Right lobe of liver (tissue), 6 donors: ENCODE measurements around the gene CCL13. TPM values are rescaled to one million over a fixed set of nuclear protein-coding genes. Genes with fewer than 3 reads are reported as not detected.

Source experiments
- ATAC-seq, 4 donors: fragments of 200-7000 bp; cut with Tn5 transposase; one replicate each; pipeline ENCODE4 v1.9.1; 2020; ENCODE audit warnings: mild to moderate bottlenecking in 4 of 4, moderate library complexity in 4 of 4
- DNase-seq, 3 donors: peaks; one replicate each; pipeline ENCODE4 v3.0.0-alpha.2; 2020
- H3K27ac ChIP-seq, 3 donors: fragments of 200-600 bp; one replicate each; pipeline ENCODE4 v1.8.0; 2022
- H3K27me3 ChIP-seq, 2 donors: fragments of 200-600 bp; one replicate each; pipeline ENCODE4 v1.8.0; 2022
- H3K36me3 ChIP-seq, 4 donors: fragments of 200-600 bp; sonication (generic) in 1 of 4; one replicate each; pipeline versions ENCODE4 v1.5.1 to v1.8.0; 2017 to 2022; ENCODE audit warnings: control low read depth in 1 of 4
- H3K4me1 ChIP-seq, 4 donors: fragments of 200-600 bp; sonication (generic) in 1 of 4; one replicate each; pipeline versions ENCODE4 v1.5.1 to v1.8.0; 2017 to 2022; ENCODE audit warnings: control low read depth in 1 of 4
- H3K4me3 ChIP-seq, 3 donors: fragments of 200-600 bp; one replicate each; pipeline ENCODE4 v1.8.0; 2022
- H3K9me3 ChIP-seq, 4 donors: fragments of 200-600 bp; sonication (generic) in 1 of 4; one replicate each; pipeline versions ENCODE4 v1.5.1 to v1.8.0; 2017 to 2022; ENCODE audit warnings: control low read depth in 1 of 4
- CTCF ChIP-seq, 4 donors: fragments of 200-600 bp in 3 of 4; fragments of 450-650 bp in 1 of 4; IDR thresholded peaks; one replicate each; pipeline versions ENCODE4 v1.5.1 to v1.8.0; 2016 to 2022; ENCODE audit warnings: antibody characterized with exemption in 4 of 4, mild to moderate bottlenecking in 2 of 4
- POLR2A ChIP-seq: fragments of 450-650 bp; IDR thresholded peaks from one replicate; pipeline ENCODE4 v1.6.1; 2017; ENCODE audit warnings: antibody characterized with exemption, mild to moderate bottlenecking
- WGBS: methylation state at CpG from one replicate; pipeline ENCODE4 v1.1.6; 2018; ENCODE audit warnings: low coverage, low lambda C conversion rate; ENCODE audit not compliant: insufficient coverage; ENCODE audit errors: missing lambda C conversion rate; 5-methylcytosine and 5-hydroxymethylcytosine counted together
- intact Hi-C, 2 donors: fragments of 100-400 bp; cut with DNase I; formaldehyde crosslinking; loops; one replicate each; pipeline versions ENCODE4 v1.11.2 to v1.14.1; 2022
- total RNA-seq, 6 experiments: library from RNA; depleted of rRNA in 2 of 6; stranded (reverse); fragments of >200 nt in 2 of 6; fragmentation: NEBNext Ultra II Directional in 3 of 6; extraction: Animal tissue kit (Norgen Biotek cat#: 25700) in 3 of 6; gene quantifications; one replicate each; pipeline versions ENCODE4 v1.1.0 to v1.2.4, GENCODE V29; 2016 to 2023
- donor health status: DM: no; HTN: yes; CAD: no.
- donor health status: DM: no; HTN: no; CAD: no.
- donor health status: DM: no; HTN: no; CAD: no.
- donor health status: DM: no; HTN: yes; CAD: no.
- donor health status: DM: no; HTN: yes; CAD: no.

The CCL13 gene
- total RNA-seq, 6 experiments from 2014 or later: 0.27 TPM; not detected in 5

GRCh38 chr17:34383216-34383615 lies 26.9 kb downstream of the CCL13 start:
- intact Hi-C loops: no loop called here

GRCh38 chr17:34384271-34384670 lies 28.0 kb downstream of the CCL13 start:
- no peak for ATAC-seq
- TF ChIP-seq CTCF (IDR thresholded peaks at IDR 0.05): no peak
- no peak for TF ChIP-seq POLR2A
- WGBS: 60% methylated on average over 1 of the region's 1 CpG
- Histone ChIP-seq H3K4me3 (no peak overlapping the region), H3K36me3 (no peaks in the 10 kb centered on the region), H3K27me3 (no peaks in the 10 kb centered on the region), H3K4me1 (no peaks in the 10 kb centered on the region), H3K27ac (no peak overlapping the region), H3K9me3 (no peaks in the 10 kb centered on the region)
- no peak for DNase-seq
- intact Hi-C loops: no loop called here

More at GRCh38 chr17:34383216-34383615, 26.9 kb downstream of the CCL13 start:
- ATAC-seq (no peak), DNase-seq (no peak)
- Histone ChIP-seq H3K4me1 (no peaks in the 10 kb centered on the region), H3K4me3 (no peak overlapping the region), H3K9me3 (no peaks in the 10 kb centered on the region), H3K27me3 (no peaks in the 10 kb centered on the region), H3K27ac (no peak overlapping the region), H3K36me3 (no peaks in the 10 kb centered on the region)
- 0% methylated on average over 1 of the region's 3 CpGs for WGBS
- TF ChIP-seq CTCF (IDR thresholded peaks at IDR 0.05) (no peak), POLR2A (no peak)

- ATAC-seq: no peak
- 52% methylated on average over 9 of the region's 9 CpGs for WGBS
- Histone ChIP-seq H3K36me3 (no peaks in the 10 kb centered on the region), H3K4me1 (no peaks in the 10 kb centered on the region), H3K27me3 (no peaks in the 10 kb centered on the region), H3K4me3 (no peak overlapping the region), H3K27ac (no peak overlapping the region), H3K9me3 (no peaks in the 10 kb centered on the region)
- intact Hi-C loops: no loop called here
- DNase-seq: no peak
- TF ChIP-seq CTCF (IDR thresholded peaks at IDR 0.05) (no peak), POLR2A (no peak)
Observed at GRCh38 chr17:34384822-34385605, 28.7 kb downstream of the CCL13 start.

- no peaks in the 10 kb centered on the region for H3K27me3 ChIP-seq
- ATAC-seq (no peak), DNase-seq (no peak)
- H3K27ac ChIP-seq: no peak overlapping the region
- no peak overlapping the region for H3K4me3 ChIP-seq
- TF ChIP-seq CTCF (IDR thresholded peaks at IDR 0.05): no peak
- no peak for TF ChIP-seq POLR2A
- H3K4me1 ChIP-seq: no peaks in the 10 kb centered on the region
- WGBS: 75% methylated on average over 5 of the region's 5 CpGs
- intact Hi-C loops: no loop called here
- H3K36me3 ChIP-seq: no peaks in the 10 kb centered on the region
- H3K9me3 ChIP-seq: no peaks in the 10 kb centered on the region
Observed at GRCh38 chr17:34386343-34386696, 30.0 kb downstream of the CCL13 start.
